Ovary (tissue), 10 donors: ENCODE measurements around the gene CDH11. TPM values are rescaled to one million over a fixed set of nuclear protein-coding genes. Genes with fewer than 3 reads are reported as not detected.

ENCODE experiments used
- DNase-seq, 5 donors: peaks; one replicate each; pipeline ENCODE4 v3.0.0-alpha.2; 2019 to 2020
- H3K27ac ChIP-seq, 2 donors: fragments of 200-600 bp; one replicate each; pipeline versions ENCODE4 v1.5.1 to v1.8.0; 2019 to 2022
- H3K27me3 ChIP-seq: fragments of 200-600 bp; one replicate; pipeline ENCODE4 v1.8.0; 2022
- H3K36me3 ChIP-seq: fragments of 200-600 bp; sonication (generic); one replicate; pipeline ENCODE4 v1.5.1; 2019
- H3K4me1 ChIP-seq: one replicate; pipeline ENCODE4 v1.8.1; 2013; ENCODE audit warnings: mild to moderate bottlenecking, moderate library complexity; ENCODE audit not compliant: insufficient read depth
- H3K4me3 ChIP-seq: fragments of 200-600 bp; sonication (generic); one replicate; pipeline ENCODE4 v1.5.1; 2017
- H3K9me3 ChIP-seq, 2 donors: fragments of 200-600 bp in 1 of 2; sonication (generic) in 1 of 2; one replicate each; pipeline versions ENCODE4 v1.5.1 to v1.8.1; 2013 to 2019; ENCODE audit warnings: mild to moderate bottlenecking in 1 of 2, moderate library complexity in 1 of 2
- EP300 ChIP-seq: sonication (generic); formaldehyde crosslinking; IDR thresholded peaks from one replicate; pipeline ENCODE4 v1.6.1; 2017; ENCODE audit warnings: antibody characterized with exemption
- POLR2A ChIP-seq: fragments of 450-650 bp; IDR thresholded peaks from one replicate; pipeline ENCODE4 v1.6.1; 2017; ENCODE audit warnings: antibody characterized with exemption, mild to moderate bottlenecking, moderate library complexity
- WGBS, 3 donors: extraction: QIAGEN DNeasy Blood & Tissue Kit in 1 of 3; methylation state at CpG; one replicate each; pipeline versions ENCODE4 v1.1.5 to v1.1.7; 2013 to 2017; 5-methylcytosine and 5-hydroxymethylcytosine counted together
- intact Hi-C, 4 donors: fragments of 100-400 bp; cut with DNase I; formaldehyde crosslinking; loops; one replicate each; pipeline versions ENCODE4 v1.11.0 to v1.15.1; 2022 to 2023
- long read RNA-seq, 3 donors: library from polyadenylated mRNA in 2 of 3; unstranded in 2 of 3; transcript quantifications; one replicate each; pipeline ENCODE4 v2.0.0 and lab custom pipeline, GENCODE V29; 2021 to 2026
- polyA plus RNA-seq, 2 donors: library from polyadenylated mRNA; stranded (reverse); fragments of 200-250 nt in 1 of 2; fragments of 350-450 nt in 1 of 2; fragmentation: Illumina TruSeq in 1 of 2; extraction: RNeasy Lipid Tissue Mini Kit (QIAGEN cat#74804) in 1 of 2; gene quantifications; one replicate each; pipeline ENCODE4 v1.2.3, GENCODE V29; 2013 to 2014
- total RNA-seq, 7 donors: library from RNA; depleted of rRNA in 2 of 7; stranded (reverse); fragments of >200 nt in 2 of 7; fragmentation: NEBNext Ultra II Directional in 3 of 7; extraction: Animal tissue kit (Norgen Biotek cat#: 25700) in 3 of 7; gene quantifications; one replicate each; pipeline versions ENCODE4 v1.1.0 to v1.2.4, GENCODE V29; 2016 to 2023
- TF ChIP-seq, protein P1 (sequence below), 3 donors: fragments of 450-650 bp in 2 of 3; fragments of 200-600 bp in 1 of 3; IDR thresholded peaks; one replicate each; pipeline versions ENCODE4 v1.5.1 to v1.8.0; 2016 to 2022; ENCODE audit warnings: antibody characterized with exemption in 3 of 3, mild to moderate bottlenecking in 1 of 3
- donor health status: DM: no; HTN: no; CAD: no; lungs with moderate emphysema.
- donor health status: DM: no; HTN: no; CAD: no.
- donor health status: Bipolar disorder and iron deficiency.
- donor health status: DM: yes; HTN: yes; CAD: no.
- donor health status: DM: no; HTN: no; CAD: no.
- donor health status: DM: yes; HTN: yes; CAD: no.

CDH11 gene
- total RNA-seq (100 to 1,000 TPM; 158 to 858 (median 500) TPM), polyA plus RNA-seq (100 to 1,000 TPM; 118 to 153 TPM)
- long read RNA-seq, donor 1, full-length matches to known transcripts = 147 of 385 reads
- long read RNA-seq, donor 1, partial matches to known transcripts = 152 of 385 reads
- long read RNA-seq, donor 1, other reads (novel, unspliced or antisense) = 86 of 385 reads
- long read RNA-seq, donor 2, full-length matches to known transcripts = 6 of 6 reads
- long read RNA-seq, donor 2, partial matches to known transcripts = 0 of 6 reads
- long read RNA-seq, donor 2, other reads (novel, unspliced or antisense) = 0 of 6 reads
- long read RNA-seq, donor 3, full-length matches to known transcripts = 179 of 329 reads
- long read RNA-seq, donor 3, partial matches to known transcripts = 88 of 329 reads
- long read RNA-seq, donor 3, other reads (novel, unspliced or antisense) = 62 of 329 reads

DNA sequence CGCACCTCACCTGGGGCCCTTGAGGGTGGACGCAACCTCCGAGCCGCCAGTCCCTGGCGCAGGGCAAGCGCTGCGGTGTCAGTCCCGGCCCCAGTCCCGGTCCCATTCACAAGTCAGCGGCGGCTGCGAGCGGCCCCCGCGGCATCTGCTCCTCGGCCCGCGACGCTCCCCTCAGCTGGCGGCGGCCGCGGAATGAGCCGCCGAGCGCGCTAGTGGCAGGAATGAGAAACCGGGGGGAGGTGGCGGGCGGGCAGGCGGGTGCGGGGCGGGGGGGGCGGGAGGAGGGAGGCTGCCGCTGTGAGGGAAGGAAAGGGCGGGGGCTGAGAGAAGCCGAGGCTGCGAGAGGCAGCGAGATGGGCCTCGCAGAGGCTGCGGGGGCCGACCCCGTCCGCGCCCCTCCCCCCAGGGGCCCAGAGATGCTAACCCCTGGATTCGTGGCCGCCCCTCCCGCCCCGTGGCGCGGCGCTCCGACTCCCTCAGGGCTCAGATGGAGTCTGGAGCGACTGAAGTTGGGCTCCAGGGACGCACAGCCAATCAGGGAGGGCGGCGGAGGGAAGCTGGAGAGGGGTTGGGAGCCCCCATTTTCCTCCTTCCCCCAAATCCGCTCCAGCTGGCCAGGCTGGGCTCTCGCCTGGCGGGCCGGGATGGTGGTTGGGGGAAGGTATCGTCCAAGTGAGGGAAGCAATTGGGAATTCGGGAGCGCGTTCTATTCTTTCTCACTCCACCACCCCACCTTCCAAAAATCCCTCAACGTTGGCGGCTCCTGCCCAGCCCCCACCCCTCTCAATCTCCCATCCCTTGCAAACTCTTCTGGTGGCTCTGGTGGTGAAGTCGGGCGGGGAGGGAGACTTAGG lies at the start of gene CDH11:
TSS of gene CDH11 (minus strand) at position 194 of the 854 bp plus-strand sequence. CDS start 117,194 bp downstream, outside the sequence.
- intact Hi-C loops = loop anchor here in 2 of 4 donors (2.0 to 10.0 kb wide), 5 partner anchors 53 to 1145 kb away; no protein-coding TSS in a partner anchor
- DNase-seq = peak; percentile 90 to 93 (median 92)
- Histone ChIP-seq H3K9me3 (no peaks in the 10 kb centered on the region), H3K27ac (peak within 1 kb of the TSS; percentile 91 to 100), H3K36me3 (no peaks in the 10 kb centered on the region), H3K27me3 (no peaks in the 10 kb centered on the region), H3K4me3 (peak within 1 kb of the TSS; percentile 59), H3K4me1 (no peaks in the 10 kb centered on the region)
- TF ChIP-seq, protein P1, sequence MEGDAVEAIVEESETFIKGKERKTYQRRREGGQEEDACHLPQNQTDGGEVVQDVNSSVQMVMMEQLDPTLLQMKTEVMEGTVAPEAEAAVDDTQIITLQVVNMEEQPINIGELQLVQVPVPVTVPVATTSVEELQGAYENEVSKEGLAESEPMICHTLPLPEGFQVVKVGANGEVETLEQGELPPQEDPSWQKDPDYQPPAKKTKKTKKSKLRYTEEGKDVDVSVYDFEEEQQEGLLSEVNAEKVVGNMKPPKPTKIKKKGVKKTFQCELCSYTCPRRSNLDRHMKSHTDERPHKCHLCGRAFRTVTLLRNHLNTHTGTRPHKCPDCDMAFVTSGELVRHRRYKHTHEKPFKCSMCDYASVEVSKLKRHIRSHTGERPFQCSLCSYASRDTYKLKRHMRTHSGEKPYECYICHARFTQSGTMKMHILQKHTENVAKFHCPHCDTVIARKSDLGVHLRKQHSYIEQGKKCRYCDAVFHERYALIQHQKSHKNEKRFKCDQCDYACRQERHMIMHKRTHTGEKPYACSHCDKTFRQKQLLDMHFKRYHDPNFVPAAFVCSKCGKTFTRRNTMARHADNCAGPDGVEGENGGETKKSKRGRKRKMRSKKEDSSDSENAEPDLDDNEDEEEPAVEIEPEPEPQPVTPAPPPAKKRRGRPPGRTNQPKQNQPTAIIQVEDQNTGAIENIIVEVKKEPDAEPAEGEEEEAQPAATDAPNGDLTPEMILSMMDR (IDR thresholded peaks at IDR 0.05) = peak; percentile 30 to 77 (median 40)
- TF ChIP-seq EP300 = no peak
- peak; percentile 67 for TF ChIP-seq POLR2A
- 0 to 1% (median 0%) methylated on average over 51 to 67 of the region's 69 CpGs for WGBS, 3 donors

- TF ChIP-seq, protein P1 (IDR thresholded peaks at IDR 0.05) = no peak
- no peak for TF ChIP-seq EP300
- TF ChIP-seq POLR2A = no peak
- intact Hi-C loops = no loop called here
- WGBS, 3 donors = 82 to 90% (median 83%) methylated on average over 3 of the region's 3 CpGs
- DNase-seq = no peak
- no peak overlapping the region for H3K27ac ChIP-seq
- H3K9me3 ChIP-seq = no peaks in the 10 kb centered on the region
- H3K27me3 ChIP-seq = no peaks in the 10 kb centered on the region
- H3K4me1 ChIP-seq = no peaks in the 10 kb centered on the region
- no peaks in the 10 kb centered on the region for H3K36me3 ChIP-seq
- H3K4me3 ChIP-seq = no peak overlapping the region
These were observed 32.5 kb upstream of the CDH11 start for GRCh38 chr16:65154321-65154720.

DNA sequence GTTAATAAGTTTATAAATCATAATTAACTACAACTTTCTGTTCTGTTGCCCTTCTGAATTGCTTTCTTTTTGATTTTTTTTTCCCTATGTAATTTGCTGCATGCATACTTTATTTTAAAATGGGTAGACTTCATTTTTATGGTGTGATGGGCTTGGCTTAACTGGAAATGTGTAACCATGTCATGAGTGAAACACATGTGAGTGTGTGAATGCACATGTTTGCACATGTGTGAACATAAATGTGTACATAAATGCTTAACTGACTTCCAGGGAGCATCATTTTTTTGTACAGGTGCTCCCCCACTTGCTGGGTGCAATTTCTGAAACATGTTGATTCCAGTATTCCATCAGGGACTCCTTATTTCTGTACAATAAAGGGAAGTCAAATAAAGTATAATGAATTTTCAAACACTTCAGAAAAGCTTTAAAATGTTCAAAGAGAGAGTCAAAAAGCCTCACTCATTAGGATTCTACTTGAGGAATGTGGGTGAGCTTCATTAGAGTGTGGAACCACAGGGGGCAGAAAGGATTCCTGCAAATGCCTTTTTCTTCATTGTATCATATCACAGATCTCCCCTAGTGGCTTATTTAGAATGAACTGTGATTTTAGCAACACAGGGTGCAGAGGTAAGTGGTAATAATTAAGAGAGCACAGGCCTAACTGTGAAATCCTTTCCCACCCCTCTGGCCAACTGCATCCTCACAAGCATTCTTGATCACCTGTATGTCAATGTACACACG lies 31.7 kb upstream of the CDH11 start:
- TF ChIP-seq POLR2A (no peak), EP300 (no peak)
- TF ChIP-seq, protein P1 (IDR thresholded peaks at IDR 0.05) = no peak
- Histone ChIP-seq H3K4me3 (no peak overlapping the region), H3K27me3 (no peaks in the 10 kb centered on the region), H3K4me1 (no peaks in the 10 kb centered on the region), H3K36me3 (no peaks in the 10 kb centered on the region), H3K27ac (no peak overlapping the region), H3K9me3 (no peaks in the 10 kb centered on the region)
- WGBS, 3 donors = 90 to 95% (median 94%) methylated on average over 1 of the region's 1 CpG
- intact Hi-C loops = no loop called here
- DNase-seq = no peak

GRCh38 chr16:65148804-65149203 lies 26.9 kb upstream of the CDH11 start:
- no peaks in the 10 kb centered on the region for H3K36me3 ChIP-seq
- TF ChIP-seq EP300 = no peak
- TF ChIP-seq POLR2A = no peak
- TF ChIP-seq, protein P1 (IDR thresholded peaks at IDR 0.05) = no peak
- intact Hi-C loops = no loop called here
- H3K27me3 ChIP-seq = no peaks in the 10 kb centered on the region
- DNase-seq = no peak
- no peak overlapping the region for H3K27ac ChIP-seq
- H3K9me3 ChIP-seq = no peaks in the 10 kb centered on the region
- H3K4me3 ChIP-seq = no peak overlapping the region
- H3K4me1 ChIP-seq = no peaks in the 10 kb centered on the region
